B cell (primary cell): ENCODE data around the gene DIPK2A. TPM values are rescaled to one million over a fixed set of nuclear protein-coding genes. Genes with fewer than 3 reads are reported as not detected.

Source experiments
- ATAC-seq: fragments of 200-7000 bp; cut with Tn5 transposase; one replicate; pipeline ENCODE4 v1.10.0; 2021; ENCODE audit warnings: low read depth, mild to moderate bottlenecking, moderate number of reproducible peaks, moderate library complexity
- CTCF ChIA-PET: fragments of 350-600 bp; sonication (Branson Sonifier 250); formaldehyde crosslinking; loops from one replicate; lab custom pipeline; 2021; ENCODE audit warnings: antibody characterized with exemption, inconsistent platforms; lab: Charles Lee
- POLR2A ChIA-PET: fragments of 350-600 bp; sonication (Branson Sonifier 250); formaldehyde crosslinking; loops from one replicate; lab custom pipeline; 2021; ENCODE audit warnings: antibody characterized with exemption; lab: Charles Lee
- DNase-seq: peaks from one replicate; pipeline ENCODE4 v3.0.0; 2013
- H2AFZ ChIP-seq: 2 replicates; pipeline ENCODE4 v1.6.1; 2012; ENCODE audit warnings: mild to moderate bottlenecking, low read depth, low read length; ENCODE audit not compliant: insufficient read depth, poor library complexity, severe bottlenecking
- H3K27ac ChIP-seq, 2 donors: 1 replicate in 1 of 2; 2 replicates in 1 of 2; pipeline ENCODE4 v1.5.1; 2012 to 2013; ENCODE audit warnings: low read length in 2 of 2, mild to moderate bottlenecking in 2 of 2, moderate library complexity in 1 of 2
- H3K27me3 ChIP-seq, 4 experiments: fragments of 200-600 bp in 1 of 4; sonication (generic) in 1 of 4; replicated peaks in 1 of 4; 1 replicate in 2 of 4; 2 replicates in 2 of 4; pipeline versions ENCODE4 v1.6.1 to v1.7.0; 2013 to 2016; ENCODE audit warnings: low read length in 3 of 4, mild to moderate bottlenecking in 2 of 4, mixed read lengths in 1 of 4, moderate library complexity in 1 of 4; ENCODE audit not compliant: insufficient read depth in 4 of 4, control insufficient read depth in 3 of 4; ENCODE audit errors: control extremely low read depth in 1 of 4
- H3K36me3 ChIP-seq, 2 experiments: replicated peaks in 1 of 2; 1 replicate in 1 of 2; 2 replicates in 1 of 2; pipeline versions ENCODE4 v1.6.1 to v1.7.1; 2013; ENCODE audit warnings: low read length in 1 of 2; ENCODE audit not compliant: insufficient read depth in 2 of 2, control insufficient read depth in 1 of 2; ENCODE audit errors: control extremely low read depth in 1 of 2, extremely low read depth in 1 of 2
- H3K4me1 ChIP-seq, 2 donors: fragments of 200-600 bp in 1 of 2; sonication (generic) in 1 of 2; 1 replicate in 1 of 2; 2 replicates in 1 of 2; pipeline versions ENCODE4 v1.5.1 to v1.6.1; 2013 to 2017; ENCODE audit warnings: low read length in 2 of 2; ENCODE audit not compliant: control insufficient read depth in 2 of 2, insufficient read depth in 2 of 2
- H3K4me2 ChIP-seq: replicated peaks from 2 replicates; pipeline ENCODE3; 2012; ENCODE audit warnings: mild to moderate bottlenecking, low read depth, low read length; ENCODE audit not compliant: poor library complexity, severe bottlenecking
- H3K4me3 ChIP-seq, 5 experiments: fragments of 200-600 bp in 1 of 5; sonication (generic) in 1 of 5; 1 replicate in 3 of 5; 2 replicates in 2 of 5; pipeline versions ENCODE4 v1.5.1 to v1.7.0; 2011 to 2016; ENCODE audit warnings: low read length in 4 of 5, mild to moderate bottlenecking in 4 of 5, low read depth in 2 of 5, control low read depth in 1 of 5, moderate library complexity in 1 of 5; ENCODE audit not compliant: insufficient read depth in 1 of 5; ENCODE audit errors: control extremely low read depth in 1 of 5, extremely low read depth in 1 of 5
- H3K79me2 ChIP-seq: fragments of 200-600 bp; sonication (generic); one replicate; pipeline ENCODE4 v1.6.0; 2016; ENCODE audit warnings: low read length; ENCODE audit not compliant: control insufficient read depth, insufficient read depth
- H3K9ac ChIP-seq: fragments of 200-600 bp; sonication (generic); 2 replicates; pipeline ENCODE4 v1.6.1; 2017; ENCODE audit warnings: mild to moderate bottlenecking, low read length, moderate library complexity
- H3K9me3 ChIP-seq, 3 donors: one replicate each; pipeline versions ENCODE4 v1.6.1 to v1.7.1; 2013; ENCODE audit warnings: low read length in 2 of 3; ENCODE audit not compliant: control insufficient read depth in 2 of 3, insufficient read depth in 1 of 3; ENCODE audit errors: control extremely low read depth in 1 of 3
- H4K20me1 ChIP-seq: 2 replicates; pipeline ENCODE4 v1.6.0; 2012; ENCODE audit warnings: mild to moderate bottlenecking, low read length; ENCODE audit not compliant: insufficient read depth, control insufficient read depth, poor library complexity, severe bottlenecking
- H3K27ac Mint-ChIP-seq: one replicate; pipeline ENCODE4 v1.8.0; 2021; ENCODE audit warnings: mixed read lengths
- H3K27me3 Mint-ChIP-seq: one replicate; pipeline ENCODE4 v1.8.0; 2021; ENCODE audit warnings: mixed read lengths
- H3K4me1 Mint-ChIP-seq: one replicate; pipeline ENCODE4 v1.8.0; 2021; ENCODE audit warnings: mixed read lengths
- H3K4me3 Mint-ChIP-seq: one replicate; pipeline ENCODE4 v1.8.0; 2021; ENCODE audit warnings: mixed read lengths
- H3K9me3 Mint-ChIP-seq: one replicate; pipeline ENCODE4 v1.8.0; 2022; ENCODE audit warnings: mixed read lengths; ENCODE audit not compliant: insufficient read depth
- CTCF ChIP-seq: fragments of 200-600 bp; IDR thresholded peaks from one replicate; pipeline ENCODE4 v1.8.0; 2022; ENCODE audit warnings: antibody characterized with exemption, mild to moderate bottlenecking
- EZH2 ChIP-seq: IDR thresholded peaks from 2 replicates; pipeline ENCODE4 v1.6.1; 2012; ENCODE audit warnings: borderline replicate concordance, low read depth, mild to moderate bottlenecking, moderate library complexity, low read length; ENCODE audit not compliant: insufficient read depth, poor library complexity, severe bottlenecking
- WGBS: methylation state at CpG from one replicate; pipeline ENCODE4 v1.1.5; 2013; ENCODE audit warnings: missing lambda C conversion rate; ENCODE audit not compliant: insufficient coverage; 5-methylcytosine and 5-hydroxymethylcytosine counted together
- intact Hi-C: fragments of 100-400 bp; cut with micrococcal nuclease; formaldehyde crosslinking; loops from one replicate; pipeline ENCODE4 v1.10.0; 2022
- polyA plus RNA-seq: library from polyadenylated mRNA; depleted of rRNA; stranded (reverse); fragments of >200 nt; gene quantifications from 2 replicates; pipeline ENCODE4 v1.2.3, GENCODE V29; 2012
- total RNA-seq, 2 donors: library from RNA; stranded (reverse); fragments of 120-200 nt in 1 of 2; gene quantifications; 1 replicate in 1 of 2; 2 replicates in 1 of 2; pipeline versions ENCODE4 v1.2.3 to v1.2.4, GENCODE V29; 2013 to 2022

The DIPK2A gene
- total and polyA plus RNA-seq, 2 donors (not counting 1 experiment from before 2014, with no cell fraction given): 16.3 to 55.3 TPM

GRCh38 chr3:143955113-143955512, 16.5 kb upstream of the DIPK2A start:
- H3K9me3 ChIP-seq: peaks cover 0 to 7% (median 5%) of the 10 kb centered on the region in 3 donors
- no peak overlapping the region for H3K27ac Mint-ChIP-seq
- ATAC-seq (no peak), DNase-seq (no peak)
- no peaks in the 10 kb centered on the region for H3K9me3 Mint-ChIP-seq
- H3K27me3 Mint-ChIP-seq: peaks cover 8% of the 10 kb centered on the region
- H3K4me2 ChIP-seq: no peak overlapping the region
- H3K9ac ChIP-seq: no peak overlapping the region
- H3K27ac ChIP-seq: no peak overlapping the region
- H3K79me2 ChIP-seq: no peaks in the 10 kb centered on the region
- no peaks in the 10 kb centered on the region for H3K36me3 ChIP-seq
- H3K4me3 ChIP-seq: no peak overlapping the region
- ChIA-PET CTCF (interaction anchor here (4.7 to 8.8 kb wide), 2 partner anchors 59 to 70 kb away, joined by 53 to 178 read pairs; no protein-coding TSS in a partner anchor), POLR2A (no interaction called here)
- H3K27me3 ChIP-seq: no peaks in the 10 kb centered on the region
- no peak overlapping the region for H3K4me3 Mint-ChIP-seq
- H2AFZ ChIP-seq: no peak overlapping the region
- H4K20me1 ChIP-seq: no peaks in the 10 kb centered on the region
- no peaks in the 10 kb centered on the region for H3K4me1 ChIP-seq
- intact Hi-C loops: no loop called here
- peaks cover 3% of the 10 kb centered on the region for H3K4me1 Mint-ChIP-seq
- TF ChIP-seq EZH2 (no peak), CTCF (no peak)

GRCh38 chr3:143956838-143957237, 14.8 kb upstream of the DIPK2A start:
- Histone ChIP-seq H3K27ac (no peak overlapping the region), H3K9me3 (peaks cover 0 to 7% (median 5%) of the 10 kb centered on the region in 3 donors), H3K9ac (no peak overlapping the region), H3K79me2 (no peaks in the 10 kb centered on the region), H3K27me3 (no peaks in the 10 kb centered on the region), H3K4me3 (no peak overlapping the region), H3K4me1 (no peaks in the 10 kb centered on the region), H4K20me1 (no peaks in the 10 kb centered on the region), H2AFZ (no peak overlapping the region), H3K4me2 (no peak overlapping the region), H3K36me3 (no peaks in the 10 kb centered on the region)
- ChIA-PET POLR2A (no interaction called here), CTCF (interaction anchor here (3.5 to 6.1 kb wide), 2 partner anchors 14 to 62 kb away, joined by 13 to 30 read pairs; partner anchors contain the start of gene DIPK2A)
- Mint-ChIP-seq H3K4me3 (no peak overlapping the region), H3K4me1 (peaks cover 3% of the 10 kb centered on the region), H3K27ac (no peak overlapping the region), H3K27me3 (peaks cover 8% of the 10 kb centered on the region), H3K9me3 (no peaks in the 10 kb centered on the region)
- TF ChIP-seq CTCF (no peak), EZH2 (no peak)
- no CpG with 5 or more reads among the region's 1 CpG for WGBS
- no peak for DNase-seq
- intact Hi-C loops: no loop called here
- no peak for ATAC-seq
